RWPE1 (cell line): ENCODE measurements around the gene DNAH2.

Experiments used
- CTCF ChIA-PET: fragments of 350-600 bp; sonication (Branson Sonifier 250); formaldehyde crosslinking; extraction: SDS; loops from one replicate; lab custom pipeline; 2021; lab: Yijun Ruan, JAX
- POLR2A ChIA-PET: fragments of 400-600 bp; formaldehyde crosslinking; extraction: SDS; loops from one replicate; lab custom pipeline; 2020; ENCODE audit warnings: antibody characterized with exemption; ENCODE audit not compliant: low non-redundant PET; lab: Yijun Ruan, JAX
- DNase-seq: peaks from one replicate; pipeline ENCODE4 v3.0.0; 2012; ENCODE audit warnings: low spot score
- H3K27ac ChIP-seq: fragments of 450-650 bp; 2 replicates; pipeline ENCODE4 v1.5.1; 2017
- TF ChIP-seq, protein P1 (sequence below): fragments of 450-650 bp; conservative IDR thresholded peaks from 2 replicates; pipeline ENCODE4 v1.5.1; 2017; ENCODE audit warnings: low read depth, mild to moderate bottlenecking

DNAH2 gene

DNA sequence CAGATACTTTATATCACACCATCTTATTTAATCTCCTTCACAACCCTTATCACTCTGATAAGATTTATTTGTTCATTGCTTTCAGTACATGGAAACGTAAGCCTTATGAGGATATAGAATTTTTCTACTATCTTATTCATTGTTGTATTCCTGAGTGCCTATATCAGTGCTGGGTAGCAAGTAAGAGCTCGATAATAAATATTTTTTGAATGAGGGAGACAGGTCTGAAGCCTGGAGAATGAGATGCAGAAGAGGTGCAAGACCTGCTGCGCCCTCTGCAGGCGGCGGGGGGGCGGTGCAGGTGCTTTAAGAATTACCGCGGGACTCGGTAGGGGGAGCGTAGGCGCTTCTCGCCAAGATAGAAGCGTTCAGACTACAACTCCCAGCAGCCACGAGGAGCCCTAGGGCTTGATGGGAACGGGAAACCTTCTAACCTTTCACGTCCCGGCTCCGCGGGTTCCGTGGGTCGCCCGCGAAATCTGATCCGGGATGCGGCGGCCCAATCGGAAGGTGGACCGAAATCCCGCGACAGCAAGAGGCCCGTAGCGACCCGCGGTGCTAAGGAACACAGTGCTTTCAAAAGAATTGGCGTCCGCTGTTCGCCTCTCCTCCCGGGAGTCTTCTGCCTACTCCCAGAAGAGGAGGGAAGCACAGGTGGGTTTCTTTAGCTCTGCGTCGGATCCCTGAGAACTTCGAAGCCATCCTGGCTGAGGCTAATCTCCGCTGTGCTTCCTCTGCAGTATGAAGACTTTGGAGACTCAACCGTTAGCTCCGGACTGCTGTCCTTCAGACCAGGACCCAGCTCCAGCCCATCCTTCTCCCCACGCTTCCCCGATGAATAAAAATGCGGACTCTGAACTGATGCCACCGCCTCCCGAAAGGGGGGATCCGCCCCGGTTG is 29.4 kb upstream of the DNAH2 start, which contains the start of gene WRAP53:
TSS of gene WRAP53 (plus strand) at position 570 of the 900 bp plus-strand sequence. CDS start at position 742, 172 bp downstream.
- TF ChIP-seq, protein P1, sequence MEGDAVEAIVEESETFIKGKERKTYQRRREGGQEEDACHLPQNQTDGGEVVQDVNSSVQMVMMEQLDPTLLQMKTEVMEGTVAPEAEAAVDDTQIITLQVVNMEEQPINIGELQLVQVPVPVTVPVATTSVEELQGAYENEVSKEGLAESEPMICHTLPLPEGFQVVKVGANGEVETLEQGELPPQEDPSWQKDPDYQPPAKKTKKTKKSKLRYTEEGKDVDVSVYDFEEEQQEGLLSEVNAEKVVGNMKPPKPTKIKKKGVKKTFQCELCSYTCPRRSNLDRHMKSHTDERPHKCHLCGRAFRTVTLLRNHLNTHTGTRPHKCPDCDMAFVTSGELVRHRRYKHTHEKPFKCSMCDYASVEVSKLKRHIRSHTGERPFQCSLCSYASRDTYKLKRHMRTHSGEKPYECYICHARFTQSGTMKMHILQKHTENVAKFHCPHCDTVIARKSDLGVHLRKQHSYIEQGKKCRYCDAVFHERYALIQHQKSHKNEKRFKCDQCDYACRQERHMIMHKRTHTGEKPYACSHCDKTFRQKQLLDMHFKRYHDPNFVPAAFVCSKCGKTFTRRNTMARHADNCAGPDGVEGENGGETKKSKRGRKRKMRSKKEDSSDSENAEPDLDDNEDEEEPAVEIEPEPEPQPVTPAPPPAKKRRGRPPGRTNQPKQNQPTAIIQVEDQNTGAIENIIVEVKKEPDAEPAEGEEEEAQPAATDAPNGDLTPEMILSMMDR: peak; percentile 99
- POLR2A ChIA-PET: interaction anchor here (0.6 to 1.8 kb wide), 7 partner anchors 11 to 228 kb away, joined by 3 to 7 read pairs (median 3); partner anchors contain the start of genes FXR2 and RNF227
- CTCF ChIA-PET: interaction anchor here (0.5 to 1.8 kb wide), 18 partner anchors 9 to 431 kb away, joined by 3 to 14 read pairs (median 4); partner anchors contain the start of gene FXR2
- peak within 1 kb of the TSS; percentile 97 for H3K27ac ChIP-seq
- peak; percentile 97 for DNase-seq

DNA sequence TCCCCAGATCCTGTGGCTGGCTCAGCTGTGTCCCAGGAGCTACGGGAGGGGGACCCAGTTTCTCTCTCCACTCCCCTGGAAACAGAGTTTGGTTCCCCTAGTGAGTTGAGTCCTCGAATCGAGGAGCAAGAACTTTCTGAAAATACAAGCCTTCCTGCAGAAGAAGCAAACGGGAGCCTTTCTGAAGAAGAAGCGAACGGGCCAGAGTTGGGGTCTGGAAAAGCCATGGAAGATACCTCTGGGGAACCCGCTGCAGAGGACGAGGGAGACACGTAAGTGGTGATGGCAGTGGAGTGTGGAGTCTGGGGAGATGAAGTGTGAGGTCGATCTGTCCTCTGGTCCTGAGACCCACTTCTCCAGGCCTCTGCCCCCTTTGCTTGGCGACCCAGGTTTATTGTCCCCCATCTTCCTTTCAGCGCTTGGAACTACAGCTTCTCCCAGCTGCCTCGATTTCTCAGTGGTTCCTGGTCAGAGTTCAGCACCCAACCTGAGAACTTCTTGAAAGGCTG is 28.7 kb upstream of the DNAH2 start:
- ChIA-PET CTCF (interaction anchor here (0.8 to 0.9 kb wide), 3 partner anchors 14 to 114 kb away, joined by 3 to 5 read pairs (median 3); no protein-coding TSS in a partner anchor), POLR2A (interaction anchor here (1.8 kb wide), 1 partner anchor 100 kb away, joined by 5 read pairs; no protein-coding TSS in a partner anchor)
- peak overlapping the region; percentile 97 for H3K27ac ChIP-seq
- DNase-seq: no peak
- TF ChIP-seq, protein P1: no peak

DNA sequence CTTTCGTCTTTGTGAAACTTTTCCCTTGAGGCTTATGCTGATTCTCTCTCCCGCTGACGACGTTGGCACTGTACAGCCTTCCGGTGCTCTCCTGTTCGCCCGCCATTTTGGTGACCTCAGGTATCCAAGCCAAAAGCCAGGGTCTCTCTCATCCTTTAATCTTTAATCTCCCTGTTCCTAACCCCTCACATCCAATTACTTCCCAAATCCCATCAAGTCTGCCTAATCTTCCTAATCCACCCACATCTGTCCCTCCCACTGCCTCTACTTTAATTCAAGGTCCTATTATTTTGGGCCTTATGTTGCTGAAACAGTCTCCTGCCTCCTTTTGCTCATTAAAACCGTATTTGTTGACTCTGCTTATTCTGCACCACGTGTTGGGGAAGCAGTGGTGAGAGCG is 22.0 kb upstream of the DNAH2 start:
- ChIA-PET CTCF (no interaction called here), POLR2A (no interaction called here)
- DNase-seq: no peak
- no peak overlapping the region for H3K27ac ChIP-seq
- TF ChIP-seq, protein P1: no peak

DNA sequence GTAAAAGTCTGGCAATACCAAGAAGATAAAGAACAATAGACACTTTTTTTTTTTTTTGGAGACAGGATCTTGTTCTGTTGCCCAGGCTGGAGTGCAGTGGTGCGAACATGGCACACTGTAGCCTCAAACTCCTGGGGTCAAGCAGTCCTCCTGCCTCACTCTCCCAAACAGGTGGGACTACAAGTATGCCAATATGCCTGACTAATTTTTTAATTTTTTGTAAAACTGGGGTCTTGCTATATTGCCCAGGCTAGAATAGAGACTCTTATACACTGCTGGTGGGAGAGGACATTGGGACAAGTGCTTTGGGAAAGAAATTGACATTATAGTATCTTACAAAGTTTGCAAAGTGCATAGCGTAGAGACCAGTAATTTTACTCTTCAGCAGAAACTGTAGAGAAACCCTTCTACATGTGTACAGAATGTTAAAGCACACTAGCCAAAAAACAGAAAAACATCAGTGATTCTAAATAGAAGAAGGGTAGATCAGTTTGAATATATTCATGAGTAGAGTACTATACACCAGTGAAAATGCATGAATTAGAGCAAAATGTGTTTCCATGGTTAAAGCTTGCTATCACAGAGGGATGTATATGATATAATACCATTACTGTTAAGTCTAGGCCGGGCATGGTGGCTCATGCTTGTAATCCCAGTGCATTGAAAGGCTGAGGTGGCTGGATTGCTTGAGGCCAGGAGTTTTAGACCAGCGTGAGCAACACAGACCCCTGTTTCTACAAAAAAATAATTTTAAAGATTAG is 19.5 kb upstream of the DNAH2 start:
- ChIA-PET POLR2A (interaction anchor here (0.5 kb wide), 1 partner anchor 16 kb away, joined by 5 read pairs; no protein-coding TSS in a partner anchor), CTCF (no interaction called here)
- DNase-seq: no peak
- TF ChIP-seq, protein P1: no peak
- no peak overlapping the region for H3K27ac ChIP-seq

DNA sequence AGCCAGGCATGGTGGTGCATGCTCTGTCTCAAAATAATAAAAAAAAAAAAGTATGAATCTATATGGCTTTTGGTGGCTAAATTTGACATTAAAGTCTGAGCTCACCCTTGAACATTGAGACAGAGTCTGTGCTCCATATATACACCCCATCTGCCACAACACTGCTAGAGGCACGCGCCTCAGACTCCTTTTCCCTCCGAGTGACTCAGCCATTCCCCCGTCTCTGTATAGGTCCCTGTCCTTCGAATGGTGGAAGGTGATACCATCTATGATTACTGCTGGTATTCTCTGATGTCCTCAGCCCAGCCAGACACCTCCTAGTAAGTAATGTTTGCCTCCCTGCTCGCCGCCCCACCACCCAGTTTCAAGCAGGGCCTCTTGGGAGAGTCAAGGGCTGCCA is 17.0 kb upstream of the DNAH2 start:
- TF ChIP-seq, protein P1: no peak
- ChIA-PET CTCF (no interaction called here), POLR2A (interaction anchor here (0.6 to 0.8 kb wide), 2 partner anchors 13 to 235 kb away, joined by 3 read pairs; no protein-coding TSS in a partner anchor)
- H3K27ac ChIP-seq: no peak overlapping the region
- DNase-seq: no peak

DNA sequence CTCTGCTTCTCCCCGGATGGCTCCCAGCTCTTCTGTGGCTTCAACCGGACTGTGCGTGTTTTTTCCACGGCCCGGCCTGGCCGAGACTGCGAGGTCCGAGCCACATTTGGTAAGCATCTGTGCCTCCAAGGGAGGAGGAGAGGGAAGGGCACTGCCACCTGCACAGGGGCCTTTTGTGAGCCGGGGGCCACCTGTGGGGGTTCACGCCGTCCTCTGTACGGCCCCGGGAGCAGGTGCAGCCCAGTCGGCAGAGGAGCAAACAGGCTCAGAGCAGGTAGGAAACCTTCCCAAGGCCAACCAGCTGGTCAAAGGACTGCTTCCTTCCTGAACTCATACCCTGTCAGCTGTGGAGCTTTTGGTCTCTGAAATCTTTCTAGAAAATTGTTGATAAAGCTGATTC is 15.9 kb upstream of the DNAH2 start:
- no peak overlapping the region for H3K27ac ChIP-seq
- TF ChIP-seq, protein P1: no peak
- ChIA-PET POLR2A (no interaction called here), CTCF (no interaction called here)
- DNase-seq: no peak
